H9 (cell line): ENCODE measurements around the gene SPRTN. TPM values are rescaled to one million over a fixed set of nuclear protein-coding genes. Genes with fewer than 3 reads are reported as not detected.

ENCODE experiments used
- DNase-seq: peaks from one replicate; pipeline ENCODE4 v3.0.0-alpha.2; 2017
- H2AFZ ChIP-seq: one replicate; pipeline ENCODE4 v1.6.1; 2013; ENCODE audit warnings: mild to moderate bottlenecking, low read length, control low read depth, moderate library complexity
- H2AK5ac ChIP-seq: 2 replicates; pipeline ENCODE4 v1.6.1; 2013; ENCODE audit warnings: low read length, control low read depth, mixed read lengths; ENCODE audit not compliant: insufficient read length
- H2BK120ac ChIP-seq: one replicate; pipeline ENCODE4 v1.6.1; 2013; ENCODE audit warnings: low read depth, mild to moderate bottlenecking, low read length, control low read depth, inconsistent platforms; ENCODE audit not compliant: poor library complexity, severe bottlenecking
- H2BK12ac ChIP-seq: 2 replicates; pipeline ENCODE4 v1.6.1; 2013; ENCODE audit warnings: low read length, control low read depth, mixed read lengths, low read depth; ENCODE audit not compliant: insufficient read length
- H2BK15ac ChIP-seq: 2 replicates; pipeline ENCODE4 v1.6.1; 2013; ENCODE audit warnings: low read depth, low read length, control low read depth
- H2BK20ac ChIP-seq: one replicate; pipeline ENCODE4 v1.6.1; 2013; ENCODE audit warnings: low read depth, mild to moderate bottlenecking, low read length, control low read depth, inconsistent platforms; ENCODE audit not compliant: poor library complexity, severe bottlenecking
- H2BK5ac ChIP-seq: 2 replicates; pipeline ENCODE4 v1.6.1; 2013; ENCODE audit warnings: low read length, control low read depth, mixed read lengths; ENCODE audit not compliant: insufficient read length
- H3K14ac ChIP-seq: 2 replicates; pipeline ENCODE4 v1.6.1; 2013; ENCODE audit warnings: low read length, control low read depth; ENCODE audit not compliant: insufficient read depth
- H3K18ac ChIP-seq: 2 replicates; pipeline ENCODE4 v1.6.1; 2013; ENCODE audit warnings: low read depth, mild to moderate bottlenecking, mixed read lengths, low read length, control low read depth; ENCODE audit not compliant: insufficient read length
- H3K23ac ChIP-seq: 2 replicates; pipeline ENCODE4 v1.6.1; 2013; ENCODE audit warnings: low read length, control low read depth, mixed read lengths, low read depth; ENCODE audit not compliant: insufficient read length
- H3K23me2 ChIP-seq: 2 replicates; pipeline ENCODE4 v1.6.1; 2013; ENCODE audit warnings: low read depth, mild to moderate bottlenecking, mixed read lengths, low read length, control low read depth; ENCODE audit not compliant: insufficient read length, poor library complexity, severe bottlenecking
- H3K27ac ChIP-seq: 2 replicates; pipeline ENCODE4 v1.5.1; 2013; ENCODE audit warnings: low read length, control low read depth, mixed read lengths, low read depth; ENCODE audit not compliant: insufficient read length
- H3K27me3 ChIP-seq: 2 replicates; pipeline ENCODE4 v1.6.1; 2013; ENCODE audit warnings: low read length, control low read depth, inconsistent platforms; ENCODE audit not compliant: insufficient read depth
- H3K4ac ChIP-seq: 2 replicates; pipeline ENCODE4 v1.6.1; 2013; ENCODE audit warnings: low read depth, mild to moderate bottlenecking, control low read depth, inconsistent platforms, low read length, moderate library complexity
- H3K4me1 ChIP-seq: 2 replicates; pipeline ENCODE4 v1.6.1; 2013; ENCODE audit warnings: low read length, control low read depth, inconsistent platforms; ENCODE audit not compliant: insufficient read depth
- H3K4me2 ChIP-seq: 2 replicates; pipeline ENCODE4 v1.6.1; 2013; ENCODE audit warnings: low read length, control low read depth, mixed read lengths; ENCODE audit not compliant: insufficient read length, insufficient read depth
- H3K56ac ChIP-seq: 2 replicates; pipeline ENCODE4 v1.6.1; 2013; ENCODE audit warnings: low read depth, mild to moderate bottlenecking, mixed read lengths, low read length, control low read depth; ENCODE audit not compliant: insufficient read length
- H3K79me1 ChIP-seq: 2 replicates; pipeline ENCODE4 v1.6.1; 2013; ENCODE audit warnings: low read depth, mild to moderate bottlenecking, moderate library complexity, low read length, control low read depth, inconsistent platforms; ENCODE audit not compliant: insufficient read depth, poor library complexity, severe bottlenecking
- H3K79me2 ChIP-seq: 2 replicates; pipeline ENCODE4 v1.6.1; 2013; ENCODE audit warnings: low read length, control low read depth, inconsistent platforms; ENCODE audit not compliant: insufficient read depth
- H3K9ac ChIP-seq: 2 replicates; pipeline ENCODE4 v1.6.1; 2013; ENCODE audit warnings: low read length, control low read depth, mixed read lengths; ENCODE audit not compliant: insufficient read length; ENCODE audit errors: extremely low read depth
- H3K9me3 ChIP-seq: one replicate; pipeline ENCODE4 v1.6.1; 2013; ENCODE audit warnings: low read depth, low read length, inconsistent platforms; ENCODE audit not compliant: control insufficient read depth
- H3T11ph ChIP-seq: one replicate; pipeline ENCODE4 v1.6.1; 2013; ENCODE audit warnings: mild to moderate bottlenecking, low read length, control low read depth, inconsistent platforms
- H4K20me1 ChIP-seq: one replicate; pipeline ENCODE4 v1.6.1; 2013; ENCODE audit not compliant: control insufficient read depth, insufficient read length, insufficient read depth
- H4K5ac ChIP-seq: 2 replicates; pipeline ENCODE4 v1.6.1; 2013; ENCODE audit warnings: low read depth, mild to moderate bottlenecking, mixed read lengths, low read length, control low read depth; ENCODE audit not compliant: insufficient read length
- H4K8ac ChIP-seq: replicated peaks from 2 replicates; pipeline ENCODE4 v1.6.1; 2013; ENCODE audit warnings: low read length, control low read depth, mixed read lengths, low read depth; ENCODE audit not compliant: insufficient read length
- H4K91ac ChIP-seq: 2 replicates; pipeline ENCODE4 v1.6.1; 2013; ENCODE audit warnings: low read depth, mild to moderate bottlenecking, moderate library complexity, mixed read lengths, low read length, control low read depth; ENCODE audit not compliant: insufficient read length
- H3K27ac Mint-ChIP-seq, 3 experiments: 2 replicates in 2 of 3; 3 replicates in 1 of 3; pipeline ENCODE4 v1.8.0; 2020 to 2021; ENCODE audit warnings: mixed read lengths in 3 of 3, mild to moderate bottlenecking in 1 of 3, moderate library complexity in 1 of 3
- H3K27me3 Mint-ChIP-seq: 2 replicates; pipeline ENCODE4 v1.8.0; 2021; ENCODE audit warnings: low read depth, mild to moderate bottlenecking, moderate library complexity, mixed read lengths
- H3K36me3 Mint-ChIP-seq, 3 experiments: 2 replicates in 2 of 3; 3 replicates in 1 of 3; pipeline ENCODE4 v1.8.0; 2020 to 2021; ENCODE audit warnings: low read depth in 3 of 3, mixed read lengths in 3 of 3; ENCODE audit not compliant: insufficient read depth in 1 of 3
- H3K4me1 Mint-ChIP-seq, 2 experiments: 2 replicates each; pipeline ENCODE4 v1.8.0; 2020; ENCODE audit warnings: mixed read lengths in 2 of 2
- H3K4me3 Mint-ChIP-seq, 2 experiments: 2 replicates in 1 of 2; 3 replicates in 1 of 2; pipeline ENCODE4 v1.8.0; 2020 to 2021; ENCODE audit warnings: mild to moderate bottlenecking in 2 of 2, mixed read lengths in 2 of 2, moderate library complexity in 1 of 2
- H3K9me3 Mint-ChIP-seq, 2 experiments: 2 replicates in 1 of 2; 3 replicates in 1 of 2; pipeline ENCODE4 v1.8.0; 2020; ENCODE audit warnings: mild to moderate bottlenecking in 2 of 2, mixed read lengths in 2 of 2, moderate library complexity in 1 of 2
- CTCF ChIP-seq: fragments of 200-600 bp; sonication (generic); conservative IDR thresholded peaks from 3 replicates; pipeline ENCODE4 v1.8.0; 2021; ENCODE audit warnings: antibody characterized with exemption, mild to moderate bottlenecking
- WGBS: extraction: QIAGEN DNeasy Blood & Tissue Kit; methylation state at CpG from one replicate; pipeline ENCODE4 v1.1.7; 2013; ENCODE audit warnings: missing lambda C conversion rate, low lambda C conversion rate, mixed read lengths; ENCODE audit not compliant: insufficient read length; ENCODE audit errors: extremely low coverage; 5-methylcytosine and 5-hydroxymethylcytosine counted together
- total RNA-seq: library from RNA; stranded (reverse); gene quantifications from 2 replicates; pipeline ENCODE4 v1.2.1, GENCODE V29; 2021

Gene SPRTN
- total RNA-seq, 1 experiment from 2014 or later: 14.8 TPM

- Histone ChIP-seq H3K9me3 (no peaks in the 10 kb centered on the region), H2BK12ac (no peak overlapping the region), H3K18ac (no peak overlapping the region), H3K27ac (no peak overlapping the region), H2BK5ac (no peak overlapping the region), H3T11ph (no peak overlapping the region), H4K8ac (no peak overlapping the region), H3K4me1 (no peaks in the 10 kb centered on the region), H2AK5ac (no peak overlapping the region), H2BK120ac (no peak overlapping the region), H3K9ac (no peak overlapping the region), H3K23me2 (no peaks in the 10 kb centered on the region), H3K56ac (no peak overlapping the region), H3K27me3 (no peaks in the 10 kb centered on the region), H3K79me2 (no peaks in the 10 kb centered on the region), H3K4ac (no peak overlapping the region), H4K5ac (no peak overlapping the region), H3K4me2 (no peak overlapping the region), H3K79me1 (no peaks in the 10 kb centered on the region), H4K20me1 (no peaks in the 10 kb centered on the region), H4K91ac (no peak overlapping the region), H3K14ac (no peak overlapping the region), H2BK20ac (no peak overlapping the region), H3K23ac (no peak overlapping the region), H2AFZ (no peak overlapping the region), H2BK15ac (no peak overlapping the region)
- no peaks in the 10 kb centered on the region for H3K36me3 Mint-ChIP-seq
- H3K4me3 Mint-ChIP-seq: no peak overlapping the region
- H3K4me1 Mint-ChIP-seq: no peaks in the 10 kb centered on the region
- no peak for TF ChIP-seq CTCF
- H3K27ac Mint-ChIP-seq: no peak overlapping the region
- H3K9me3 Mint-ChIP-seq: no peaks in the 10 kb centered on the region; a peak in 1 of 5 replicates
- H3K27me3 Mint-ChIP-seq: no peaks in the 10 kb centered on the region
- DNase-seq: no peak
- WGBS: no CpG with 5 or more reads among the region's 2 CpGs
Measured at GRCh38 chr1:231404318-231404717, 66.2 kb downstream of the SPRTN start.

Other genes with a start within 250 kb of the SPRTN start
- gene TRIM67, start 176.2 kb upstream of the SPRTN start, total RNA-seq: not detected in 2 replicates
- 38.1 and 39.4 TPM in 2 replicates for gene GNPAT, start 97.1 kb upstream of the SPRTN start, total RNA-seq
- 10.5 and 10.8 TPM in 2 replicates for gene EXOC8, start 441 bp upstream of the SPRTN start, total RNA-seq
- gene EGLN1, start 84.0 kb downstream of the SPRTN start, total RNA-seq: 8.0 and 8.4 TPM in 2 replicates
- gene TSNAX, start 190.4 kb downstream of the SPRTN start, total RNA-seq: 39.8 and 39.9 TPM in 2 replicates